HepG2 (cell line): Measurements from ENCODE around the gene IRF5. TPM values are rescaled to one million over a fixed set of nuclear protein-coding genes. Genes with fewer than 3 reads are reported as not detected.
"Not testable (repeated sequence)": the region's sequence is repeated elsewhere in the genome, so short reads cannot be mapped to it uniquely, and the experiment has no call there.

Experiments used
- ATAC-seq: fragments of 200-7000 bp; cut with Tn5 transposase; 3 replicates; pipeline ENCODE4 v1.9.1; 2020; ENCODE audit warnings: mild to moderate bottlenecking, moderate library complexity
- BruUV-seq: library from RNA; stranded (reverse); fragments of 400-500 nt; replicated peaks from 2 replicates; lab custom pipeline; 2021; lab: Mats Ljungman, UMichigan
- CTCF ChIA-PET: fragments of 300-600 bp; formaldehyde crosslinking; extraction: SDS; loops from one replicate; lab custom pipeline; 2021; ENCODE audit warnings: low total read pairs, inconsistent platforms, low intra/inter-chr PET ratio; lab: Yijun Ruan, JAX
- POLR2A ChIA-PET: fragments of 350-600 bp; sonication (Branson Sonifier 250); formaldehyde crosslinking; loops from one replicate; lab custom pipeline; 2020; ENCODE audit warnings: antibody characterized with exemption, inconsistent platforms; lab: Yijun Ruan, JAX
- DNase-seq: peaks from one replicate; pipeline ENCODE4 v3.0.0-alpha.2; 2015; ENCODE audit warnings: low spot score
- FAIRE-seq: peaks from 3 replicates; lab custom pipeline; 2011; peaks lifted over from hg19 to GRCh38; lab: Jason Lieb, UNC
- H2AFZ ChIP-seq: one replicate; pipeline ENCODE4 v1.6.1; 2011; ENCODE audit warnings: low read length, inconsistent platforms
- H3K27ac ChIP-seq: fragments of 300-600 bp; 3 replicates; pipeline ENCODE4 v1.8.0; 2011; ENCODE audit warnings: mixed run types, mild to moderate bottlenecking, mixed read lengths, low read length, inconsistent platforms; ENCODE audit not compliant: insufficient read depth; ENCODE audit errors: extremely low read length
- H3K27me3 ChIP-seq, 2 experiments: fragments of 200-600 bp in 1 of 2; 2 replicates in 1 of 2; 3 replicates in 1 of 2; pipeline versions ENCODE4 v1.6.0 to v1.8.0; 2011; ENCODE audit warnings: low read length in 2 of 2, mild to moderate bottlenecking in 2 of 2, moderate library complexity in 2 of 2, inconsistent platforms in 1 of 2; ENCODE audit not compliant: insufficient read depth in 2 of 2, control insufficient read depth in 1 of 2
- H3K36me3 ChIP-seq, 2 experiments: fragments of 200-600 bp in 1 of 2; replicated peaks in 1 of 2; 2 replicates in 1 of 2; 3 replicates in 1 of 2; pipeline versions ENCODE4 v1.5.1 to v1.8.0; 2011; ENCODE audit warnings: low read length in 2 of 2, inconsistent platforms in 1 of 2; ENCODE audit not compliant: insufficient read depth in 2 of 2, control insufficient read depth in 1 of 2
- H3K4me1 ChIP-seq: 2 replicates; pipeline ENCODE4 v1.5.1; 2012; ENCODE audit warnings: low read length, inconsistent platforms; ENCODE audit not compliant: insufficient read depth
- H3K4me2 ChIP-seq: 2 replicates; pipeline ENCODE4 v1.6.0; 2011; ENCODE audit warnings: low read depth, low read length, inconsistent platforms
- H3K4me3 ChIP-seq, 3 experiments: fragments of 200-600 bp in 1 of 3; sonication (generic), shearing (Covaris generic) in 1 of 3; replicated peaks in 1 of 3; 2 replicates each; pipeline ENCODE4 v1.5.1; 2011 to 2016; ENCODE audit warnings: low read length in 3 of 3, inconsistent platforms in 2 of 3, low read depth in 2 of 3, mild to moderate bottlenecking in 2 of 3, control low read depth in 1 of 3, mixed read lengths in 1 of 3; ENCODE audit not compliant: insufficient read depth in 1 of 3
- H3K79me2 ChIP-seq: one replicate; pipeline ENCODE4 v1.6.1; 2011; ENCODE audit warnings: low read length, inconsistent platforms; ENCODE audit not compliant: insufficient read depth
- H3K9ac ChIP-seq: 2 replicates; pipeline ENCODE4 v1.6.0; 2011; ENCODE audit warnings: mild to moderate bottlenecking, low read depth, low read length, inconsistent platforms; ENCODE audit not compliant: insufficient read depth
- H3K9me3 ChIP-seq: 2 replicates; pipeline ENCODE4 v1.5.1; 2012; ENCODE audit warnings: mild to moderate bottlenecking, low read length
- H4K20me1 ChIP-seq: 2 replicates; pipeline ENCODE4 v1.6.0; 2011; ENCODE audit warnings: inconsistent platforms, mild to moderate bottlenecking, low read length, moderate library complexity; ENCODE audit not compliant: insufficient read depth
- CENPBD1 ChIP-seq: sonication (generic); formaldehyde crosslinking; IDR thresholded peaks from 2 replicates; pipeline ENCODE4 v1.8.0; 2022; ENCODE audit warnings: missing genetic modification reagents, low read depth, mild to moderate bottlenecking, borderline replicate concordance
- DR1 ChIP-seq: sonication (generic); formaldehyde crosslinking; IDR thresholded peaks from 2 replicates; pipeline ENCODE4 v1.8.0; 2021; ENCODE audit warnings: mild to moderate bottlenecking, missing genetic modification reagents, inconsistent platforms
- SMC3 ChIP-seq: IDR thresholded peaks from 2 replicates; pipeline ENCODE4 v1.6.1; 2011; ENCODE audit warnings: low read length, improper control_type of control experiment
- TBX2 ChIP-seq: sonication (generic); formaldehyde crosslinking; IDR thresholded peaks from 2 replicates; pipeline ENCODE4 v1.5.0; 2020; ENCODE audit warnings: missing genetic modification reagents, mild to moderate bottlenecking, borderline replicate concordance
- ZNF121 ChIP-seq: sonication (generic); formaldehyde crosslinking; IDR thresholded peaks from 2 replicates; pipeline ENCODE4 v1.5.0; 2020; ENCODE audit warnings: mild to moderate bottlenecking, missing genetic modification reagents
- ZNF337 ChIP-seq: sonication (generic); formaldehyde crosslinking; IDR thresholded peaks from 2 replicates; pipeline ENCODE4 v1.5.1; 2020; ENCODE audit warnings: missing genetic modification reagents, low read depth, mild to moderate bottlenecking, borderline replicate concordance
- ZNF678 ChIP-seq: sonication (generic); formaldehyde crosslinking; IDR thresholded peaks from 2 replicates; pipeline ENCODE4 v1.4.0; 2020; ENCODE audit warnings: mild to moderate bottlenecking, missing genetic modification reagents
- WGBS: methylation state at CpG from one replicate; pipeline ENCODE4 v1.1.6; 2017; ENCODE audit warnings: low lambda C conversion rate; 5-methylcytosine and 5-hydroxymethylcytosine counted together
- in situ Hi-C: cut with HindIII; loops from 2 replicates; pipeline ENCODE4 v1.10.0; 2017; ENCODE audit warnings: low pct_unique_long_range_greater_than_20kb; ENCODE audit not compliant: extremely low pct_ligation_motif_present
- intact Hi-C: fragments of 100-400 bp; cut with micrococcal nuclease; formaldehyde crosslinking; loops from one replicate; pipeline ENCODE4 v1.10.0; 2022; ENCODE audit not compliant: unreplicated experiment
- polyA plus RNA-seq, 8 experiments: library from polyadenylated mRNA; depleted of rRNA in 3 of 8; stranded (reverse) in 7 of 8; unstranded in 1 of 8; fragments of >200 nt; fragmentation: Illumina TruSeq in 4 of 8; extraction: Trizol in 4 of 8; gene quantifications; 2 replicates each; pipeline versions ENCODE4 v1.2.1 to v1.2.3, GENCODE V29; 2011 to 2016; ENCODE audit warnings: low read depth in 4 of 8, missing spikeins in 1 of 8, mixed read lengths in 1 of 8; ENCODE audit not compliant: insufficient read depth in 1 of 8
- total RNA-seq, 5 experiments: library from RNA; depleted of rRNA; stranded (reverse); fragments of >200 nt; fragmentation: Illumina TruSeq; extraction: Trizol; gene quantifications; 2 replicates each; pipeline ENCODE4 v1.2.3, GENCODE V29; 2016; ENCODE audit warnings: low read depth in 1 of 5

Gene IRF5
- total and polyA plus RNA-seq, 2 of the 13 experiments (the other 11 are each of a cell fraction or from before 2014, with no cell fraction given), result 2.0 to 2.9 TPM

DNA sequence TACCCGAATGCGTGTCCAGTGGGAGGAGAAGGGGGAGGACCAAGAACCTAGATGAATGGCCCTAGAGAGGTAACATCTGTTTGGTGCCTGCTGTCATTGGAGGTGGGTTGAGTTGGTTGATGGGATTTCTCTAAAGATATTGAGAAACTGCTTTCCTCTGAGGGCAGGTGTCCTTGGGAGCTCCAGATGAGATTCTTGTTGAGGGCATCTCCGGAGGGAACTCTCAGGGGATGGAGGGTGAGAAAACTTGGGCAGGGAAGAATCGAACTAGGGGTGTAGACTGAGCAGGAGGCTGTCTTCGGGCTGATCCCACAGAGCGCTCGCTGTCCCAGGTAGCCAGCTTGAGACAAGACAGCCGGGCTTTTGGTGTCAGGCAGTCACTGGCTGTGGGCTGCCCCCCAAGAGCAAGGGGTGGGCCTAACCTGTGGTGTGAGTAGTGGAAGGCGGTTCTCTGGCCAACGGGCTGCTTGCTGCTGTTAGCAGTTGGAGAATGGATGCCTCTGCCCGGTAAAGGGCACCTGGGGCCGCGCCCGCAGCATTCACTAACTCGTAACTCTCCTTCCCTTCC lies 3.7 kb downstream of the IRF5 start:
- 78% methylated on average over 14 of the region's 15 CpGs for WGBS
- no peaks in the 10 kb centered on the region for H3K9me3 ChIP-seq
- DNase-seq (no peak), ATAC-seq (no peak), FAIRE-seq (no peak)
- ChIA-PET POLR2A (no interaction called here), CTCF (no interaction called here)
- TF ChIP-seq CENPBD1 (CRISPR knock-in tag) (no peak), TBX2 (CRISPR knock-in tag) (0 out of 2 replicates have a peak, but pooled peaks have one; percentile 18)
- no peak overlapping the region for H3K27ac ChIP-seq
- no peaks in the 10 kb centered on the region for H3K36me3 ChIP-seq
- H3K4me3 ChIP-seq, result peak overlapping the region in 1 of 3 experiments; percentile 75; a peak in 2 of 6 replicates
- H3K9ac ChIP-seq, result peak overlapping the region; percentile 21; the same call in 1 of the 2 replicates
- H4K20me1 ChIP-seq, result no peaks in the 10 kb centered on the region
- peaks cover 0 to 14% of the 10 kb centered on the region in 2 experiments; a peak in 4 of 5 replicates for H3K27me3 ChIP-seq
- peak overlapping the region; percentile 92 for H3K4me2 ChIP-seq
- peaks cover 43% of the 10 kb centered on the region for H3K4me1 ChIP-seq
- in situ Hi-C loops, result no loop called here
- intact Hi-C loops, result no loop called here
- BruUV-seq, result no TSS peak
- no peak overlapping the region for H2AFZ ChIP-seq
- H3K79me2 ChIP-seq, result no peaks in the 10 kb centered on the region

DNA sequence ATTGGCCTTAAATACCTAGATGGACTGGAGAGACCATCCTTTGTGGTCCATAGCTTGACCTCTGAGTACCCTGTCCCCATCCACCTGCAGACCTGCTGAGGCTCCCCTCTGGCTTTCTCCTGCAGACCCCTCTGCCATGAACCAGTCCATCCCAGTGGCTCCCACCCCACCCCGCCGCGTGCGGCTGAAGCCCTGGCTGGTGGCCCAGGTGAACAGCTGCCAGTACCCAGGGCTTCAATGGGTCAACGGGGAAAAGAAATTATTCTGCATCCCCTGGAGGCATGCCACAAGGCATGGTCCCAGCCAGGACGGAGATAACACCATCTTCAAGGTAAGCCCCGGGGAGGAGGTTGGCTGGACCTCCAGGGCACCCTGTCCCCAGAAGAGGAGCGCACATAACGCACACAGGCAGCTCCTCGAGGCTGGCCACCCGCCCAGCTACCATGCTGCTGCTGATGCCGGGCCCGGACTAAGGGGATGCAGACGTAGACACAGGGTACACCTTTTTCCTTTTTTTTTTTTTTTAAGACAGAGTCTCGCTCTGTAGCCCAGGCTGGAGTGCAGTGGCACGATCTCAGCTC lies 4.3 kb downstream of the IRF5 start:
- Histone ChIP-seq H3K9me3 (no peaks in the 10 kb centered on the region), H3K4me3 (no peak overlapping the region), H3K9ac (no peak overlapping the region), H4K20me1 (no peaks in the 10 kb centered on the region), H2AFZ (no peak overlapping the region), H3K4me1 (peaks cover 37% of the 10 kb centered on the region), H3K79me2 (no peaks in the 10 kb centered on the region), H3K27me3 (peaks cover 0 to 9% of the 10 kb centered on the region in 2 experiments; a peak in 4 of 5 replicates), H3K4me2 (no peak overlapping the region), H3K27ac (no peak overlapping the region), H3K36me3 (no peaks in the 10 kb centered on the region)
- no peak for ATAC-seq
- no TSS peak for BruUV-seq
- POLR2A ChIA-PET, result no interaction called here
- intact Hi-C loops, result no loop called here
- no peak for TF ChIP-seq ZNF121 (CRISPR knock-in tag)
- no peak for TF ChIP-seq ZNF678
- TF ChIP-seq DR1 (CRISPR knock-in tag), result no peak
- TF ChIP-seq ZNF337 (CRISPR knock-in tag), result no peak
- no peak for TF ChIP-seq SMC3
- no peak for DNase-seq
- WGBS, result 85% methylated on average over 13 of the region's 16 CpGs
- no peak for FAIRE-seq
- in situ Hi-C loops, result no loop called here
- CTCF ChIA-PET, result no interaction called here

- DNase-seq, H2AFZ ChIP-seq, H3K4me2 ChIP-seq, H3K9ac ChIP-seq, ATAC-seq, H4K20me1 ChIP-seq, in situ Hi-C loops, H3K36me3 ChIP-seq, H3K4me3 ChIP-seq, FAIRE-seq, H3K27ac ChIP-seq, BruUV-seq, intact Hi-C loops, H3K27me3 ChIP-seq, H3K79me2 ChIP-seq, H3K9me3 ChIP-seq, CTCF ChIA-PET: not testable (repeated sequence)
- POLR2A ChIA-PET, result interaction anchor here (0.7 kb wide), 1 partner anchor 169 kb away, joined by 4 read pairs; no protein-coding TSS in a partner anchor
- WGBS, result 91% methylated on average over 2 of the region's 2 CpGs
- H3K4me1 ChIP-seq, result peaks cover 31% of the 10 kb centered on the region
Observed at GRCh38 chr7:128943251-128943650, 5.5 kb downstream of the IRF5 start.
